NCI-H345 treated with DMSO at 0.1 percent for 48 hours (cell line): ENCODE measurements around the gene REL.

Source experiments
- DNase-seq: peaks from one replicate; lab custom pipeline; 2025; ENCODE audit not compliant: unreplicated experiment; lab: John Stamatoyannopoulos, UW

REL gene

GRCh38 chr2:60963190-60963589, 81.8 kb downstream of the REL start:
- no peak for DNase-seq

- no peak for DNase-seq
Measured at GRCh38 chr2:60964651-60965498, 83.5 kb downstream of the REL start.

GRCh38 chr2:60965499-60965785, 84.1 kb downstream of the REL start:
- DNase-seq, result no peak

- DNase-seq, result no peak
Measured at GRCh38 chr2:60966507-60967405, 85.4 kb downstream of the REL start.

DNA sequence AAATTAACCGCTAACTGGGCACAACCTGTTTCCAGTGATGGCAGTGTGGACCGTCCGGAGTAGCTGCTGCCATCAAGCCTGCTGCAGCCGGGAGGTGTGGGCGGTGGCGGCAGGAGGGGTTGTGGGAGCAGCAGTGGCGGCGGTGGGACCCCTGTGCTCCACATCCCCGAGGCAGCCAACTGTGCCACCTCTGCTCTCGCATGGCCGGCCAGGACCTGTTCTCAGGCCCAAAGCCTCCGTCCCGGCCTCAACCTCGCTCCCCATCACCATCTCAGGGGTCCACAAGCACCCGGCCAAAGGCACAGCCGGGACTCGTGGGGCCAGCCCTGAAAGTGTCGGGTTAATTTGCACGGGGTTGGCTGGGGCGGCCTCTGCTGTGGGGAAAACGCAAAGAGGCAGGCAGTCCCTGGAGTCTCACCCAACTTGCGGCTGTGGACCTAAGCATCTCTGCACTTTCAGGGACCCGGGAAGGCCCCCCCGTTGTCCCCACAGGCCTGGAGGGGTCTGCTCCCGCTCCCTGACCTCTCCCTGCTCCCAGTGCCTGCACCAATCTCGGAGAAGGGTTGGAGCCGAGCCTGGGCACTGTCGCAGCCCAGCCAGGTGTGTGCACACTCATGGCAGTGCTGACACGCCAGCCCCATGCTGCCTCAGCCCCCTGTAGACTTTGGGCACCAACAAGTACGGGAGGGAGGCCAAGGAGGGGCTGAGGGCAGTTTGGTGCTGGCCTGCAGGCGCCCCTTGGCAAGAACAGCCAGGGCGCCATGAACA, 91.7 kb downstream of the REL start:
- DNase-seq, result no peak

DNA sequence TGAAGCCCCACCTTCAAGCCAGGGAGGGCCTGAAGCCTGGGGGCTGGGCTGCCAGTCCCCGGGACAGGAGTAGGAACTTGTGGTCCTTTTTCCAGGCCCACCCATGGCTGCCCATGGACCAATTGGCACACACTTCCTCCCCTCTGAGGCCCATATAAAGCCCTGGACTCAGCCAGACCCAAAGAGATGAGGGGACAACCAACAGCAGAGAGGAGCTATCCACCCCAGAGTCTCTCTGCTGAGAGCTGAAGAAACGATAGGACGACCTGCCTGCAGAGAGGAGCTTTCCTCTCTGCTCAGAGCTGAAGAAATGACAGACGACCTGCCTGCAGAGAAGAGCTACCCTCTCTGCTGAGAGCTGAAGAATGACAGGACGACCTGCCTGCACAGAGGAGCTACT, 92.3 kb downstream of the REL start:
- no peak for DNase-seq

DNA sequence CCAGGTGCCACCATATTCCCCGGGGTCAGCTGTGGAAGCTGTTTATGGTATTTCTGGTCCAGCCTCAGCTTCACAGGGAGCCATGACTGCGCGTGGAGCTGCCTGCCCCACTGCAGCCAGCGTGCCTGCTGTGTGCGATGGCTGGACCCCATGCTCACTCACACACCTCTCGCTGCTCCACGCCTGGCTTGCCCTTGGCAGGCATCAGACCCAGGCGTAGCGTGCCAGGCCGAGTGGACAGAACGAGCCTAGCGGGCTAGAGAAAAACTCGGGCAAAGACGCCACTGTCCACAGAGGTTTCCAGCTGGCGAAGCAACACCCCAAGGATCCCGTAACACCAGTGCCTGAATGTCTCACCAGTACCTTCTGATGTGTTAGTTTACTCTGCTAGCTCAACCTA, 93.3 kb downstream of the REL start:
- DNase-seq, result no peak
